Stimulated activated CD4-positive, alpha-beta T cell treated with anti-CD3 and anti-CD28 coated beads, Interleukin-2, amount 100 ng/mL, for 24 hours (primary cell): ENCODE measurements around the gene CREBZF.
A peak's percentile ranks its signal among the peaks of the same experiment; 100 is the strongest.
"Not testable (repeated sequence)": the region's sequence is repeated elsewhere in the genome, so short reads cannot be mapped to it uniquely, and the experiment has no call there.

Source experiments
- DNase-seq, 2 donors: peaks; one replicate each; pipeline ENCODE4 v3.0.0-alpha.2; 2020

CREBZF gene

GRCh38 chr11:85670949-85671663 lies 6.2 kb upstream of the CREBZF start:
- DNase-seq = not testable (repeated sequence)

- no peak for DNase-seq
Observed at GRCh38 chr11:85668157-85668556, 3.2 kb upstream of the CREBZF start.

- no peak for DNase-seq
Observed at GRCh38 chr11:85666687-85667086, 1.8 kb upstream of the CREBZF start.

- DNase-seq = no peak
Observed at GRCh38 chr11:85665733-85666132, 804 bp upstream of the CREBZF start.

- DNase-seq = peak; percentile 85 to 89
Observed at GRCh38 chr11:85663753-85664614, 945 bp downstream of the CREBZF start.

- peak in 1 of 2 donors; percentile 18 for DNase-seq
Observed at GRCh38 chr11:85663080-85663752, 1.7 kb downstream of the CREBZF start.

- DNase-seq = no peak
Observed at GRCh38 chr11:85661972-85662664, 2.8 kb downstream of the CREBZF start.

- no peak for DNase-seq
Observed at GRCh38 chr11:85658180-85658579, 6.7 kb downstream of the CREBZF start.

- DNase-seq = no peak
Observed at GRCh38 chr11:85656777-85657176, 8.2 kb downstream of the CREBZF start.

GRCh38 chr11:85654343-85654742 lies 10.6 kb downstream of the CREBZF start:
- not testable (repeated sequence) for DNase-seq

GRCh38 chr11:85652786-85653447 lies 12.0 kb downstream of the CREBZF start:
- no peak for DNase-seq

- no peak for DNase-seq
Observed at GRCh38 chr11:85651118-85651517, 13.8 kb downstream of the CREBZF start.

- DNase-seq = peak; percentile 94 to 95
Observed at GRCh38 chr11:85647604-85648299, 17.2 kb downstream of the CREBZF start, which contains the start of gene TMEM126A. Gene TMEM126A, plus strand, starts transcription at chr11:85647967. Its CDS starts 2,289 bp downstream, at chr11:85650256.

GRCh38 chr11:85647078-85647477 lies 17.9 kb downstream of the CREBZF start:
- DNase-seq = no peak

- no peak for DNase-seq
Observed at GRCh38 chr11:85643191-85643614, 21.7 kb downstream of the CREBZF start.

GRCh38 chr11:85634747-85635146 lies 30.2 kb downstream of the CREBZF start:
- no peak for DNase-seq

GRCh38 chr11:85628771-85629341 lies 36.1 kb downstream of the CREBZF start:
- peak; percentile 14 to 24 for DNase-seq

GRCh38 chr11:85627998-85628770 lies 36.7 kb downstream of the CREBZF start, which contains the start of gene TMEM126B:
Gene TMEM126B, plus strand, starts transcription at chr11:85628593. Its CDS starts 15 bp downstream, at chr11:85628608.
- DNase-seq = peak; percentile 97

- peak in 1 of 2 donors; percentile 10 for DNase-seq
Observed at GRCh38 chr11:85627332-85627997, 37.5 kb downstream of the CREBZF start, which contains the start of gene DLG2. Gene DLG2, minus strand, starts transcription at chr11:85627344.
